ENCODE data around the gene TGFBR3. TPM values are rescaled to one million over a fixed set of nuclear protein-coding genes. Genes with fewer than 3 reads are reported as not detected.

The TGFBR3 gene
- total RNA-seq, 1 experiment from 2014 or later: 2.4 TPM

DNA sequence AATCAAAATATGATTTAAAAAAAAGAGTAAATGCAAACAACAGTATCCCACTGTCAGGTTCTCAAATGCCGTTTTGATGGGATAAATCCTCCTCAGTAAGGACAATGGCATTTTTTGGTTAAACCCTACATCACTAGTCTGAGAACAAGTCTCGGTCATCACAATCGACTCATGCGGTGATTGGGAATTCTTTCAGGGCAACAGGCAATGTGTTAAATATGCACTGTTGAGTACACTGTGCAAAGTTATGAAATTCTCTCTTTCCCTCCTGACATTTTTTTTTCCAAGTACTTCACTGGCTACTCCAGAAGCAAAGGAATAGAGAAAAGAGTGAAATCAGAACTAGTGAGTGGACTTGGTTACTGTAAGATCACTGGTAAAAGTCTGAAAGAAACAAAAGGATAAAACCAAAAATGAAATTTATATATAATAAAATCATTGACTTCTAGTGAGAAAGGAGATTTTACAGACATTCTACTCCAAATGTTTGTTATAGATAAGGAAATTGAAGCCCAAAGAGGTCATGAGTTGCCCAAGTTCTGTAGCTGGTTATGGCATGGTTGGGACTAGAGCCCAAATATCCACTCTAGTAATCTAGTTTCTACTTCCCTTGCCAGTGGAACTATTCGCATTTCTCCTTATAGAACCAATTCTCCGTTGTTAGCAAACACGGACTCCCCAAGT is 111.3 kb downstream of the TGFBR3 start:
- WGBS (ENCODE audit: extremely low coverage, insufficient read length, low lambda C conversion rate): no CpG with 5 or more reads among the region's 7 CpGs
- Histone ChIP-seq H3K23ac (ENCODE audit: insufficient read length, low read depth, low read length) (no peak overlapping the region), H2AFZ (ENCODE audit: low read length) (no peak overlapping the region), H3K56ac (ENCODE audit: insufficient read length, low read depth, low read length) (no peak overlapping the region), H4K91ac (ENCODE audit: insufficient read length, low read depth, low read length) (no peak overlapping the region), H3K27ac (ENCODE audit: insufficient read length, low read depth, low read length) (no peak overlapping the region), H2BK15ac (ENCODE audit: low read depth, low read length) (no peak overlapping the region), H2AK5ac (ENCODE audit: insufficient read length, low read length) (no peak overlapping the region), H2BK12ac (ENCODE audit: insufficient read length, low read depth, low read length) (no peak overlapping the region), H4K8ac (replicated peaks; ENCODE audit: insufficient read length, low read depth, low read length) (no peak overlapping the region), H2BK120ac (ENCODE audit: low read depth, low read length, poor library complexity, severe bottlenecking) (no peak overlapping the region), H3T11ph (ENCODE audit: low read length) (no peak overlapping the region), H3K79me2 (ENCODE audit: insufficient read depth, low read length) (no peaks in the 10 kb centered on the region), H3K4me2 (ENCODE audit: insufficient read depth, insufficient read length, low read length) (no peak overlapping the region), H3K14ac (ENCODE audit: insufficient read depth, low read length) (no peak overlapping the region), H3K9ac (ENCODE audit: extremely low read depth, insufficient read length, low read length) (no peak overlapping the region), H3K18ac (ENCODE audit: insufficient read length, low read depth, low read length) (no peak overlapping the region), H4K5ac (ENCODE audit: insufficient read length, low read depth, low read length) (no peak overlapping the region), H2BK5ac (ENCODE audit: insufficient read length, low read length) (no peak overlapping the region), H3K79me1 (ENCODE audit: insufficient read depth, low read depth, low read length, poor library complexity, severe bottlenecking) (no peaks in the 10 kb centered on the region), H3K27me3 (ENCODE audit: insufficient read depth, low read length) (no peaks in the 10 kb centered on the region), H3K4me1 (ENCODE audit: insufficient read depth, low read length) (peaks cover 3% of the 10 kb centered on the region; the same call in 1 of the 2 replicates), H3K4ac (ENCODE audit: low read depth, low read length) (no peak overlapping the region), H2BK20ac (ENCODE audit: low read depth, low read length, poor library complexity, severe bottlenecking) (no peak overlapping the region), H3K23me2 (ENCODE audit: insufficient read length, low read depth, low read length, poor library complexity, severe bottlenecking) (no peaks in the 10 kb centered on the region), H4K20me1 (ENCODE audit: control insufficient read depth, insufficient read depth, insufficient read length) (no peaks in the 10 kb centered on the region), H3K9me3 (ENCODE audit: control insufficient read depth, low read depth, low read length) (no peaks in the 10 kb centered on the region)
- no peak overlapping the region for H3K4me3 Mint-ChIP-seq
- H3K4me1 Mint-ChIP-seq: peaks cover 36 to 37% of the 10 kb centered on the region in 2 experiments
- H3K27me3 Mint-ChIP-seq (ENCODE audit: low read depth): peaks cover 2% of the 10 kb centered on the region
- TF ChIP-seq CTCF (conservative IDR thresholded peaks at IDR 0.05): no peak
- H3K9me3 Mint-ChIP-seq: no peaks in the 10 kb centered on the region
- no peaks in the 10 kb centered on the region for H3K36me3 Mint-ChIP-seq (ENCODE audit: insufficient read depth in 1 of 3, low read depth in 3 of 3)
- H3K27ac Mint-ChIP-seq: no peak overlapping the region
- no peak for DNase-seq
